ENCODE results near the gene PEX6. TPM values are rescaled to one million over a fixed set of nuclear protein-coding genes. Genes with fewer than 3 reads are reported as not detected.

Gene PEX6
- total RNA-seq, 1 donor from 2014 or later: 8.9 TPM

DNA sequence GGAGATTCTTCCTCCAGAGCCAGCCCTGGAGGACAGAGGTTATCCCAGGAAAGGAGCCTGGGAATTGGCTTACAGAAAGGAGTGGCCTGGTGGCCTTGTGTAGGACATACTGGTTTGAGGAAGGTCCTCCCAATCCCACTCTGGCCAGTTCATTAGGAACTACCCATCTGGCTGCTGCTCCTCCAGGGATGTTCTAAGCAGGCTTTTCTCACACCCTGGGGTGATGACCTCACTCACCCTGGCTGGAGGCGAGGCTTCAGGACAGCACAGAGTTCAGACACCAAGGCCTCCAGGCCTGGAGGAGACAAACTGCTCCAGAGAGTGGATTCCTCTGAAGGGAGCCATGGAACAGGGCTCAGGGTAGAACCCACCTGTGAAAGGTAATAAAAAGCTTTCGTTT, 9.6 kb downstream of the PEX6 start:
- no peaks in the 10 kb centered on the region for H3K9me3 ChIP-seq
- no peaks in the 10 kb centered on the region for H3K4me1 ChIP-seq
- H3K36me3 ChIP-seq: peaks cover 30 to 53% of the 10 kb centered on the region in 2 donors
- TF ChIP-seq, protein P1, sequence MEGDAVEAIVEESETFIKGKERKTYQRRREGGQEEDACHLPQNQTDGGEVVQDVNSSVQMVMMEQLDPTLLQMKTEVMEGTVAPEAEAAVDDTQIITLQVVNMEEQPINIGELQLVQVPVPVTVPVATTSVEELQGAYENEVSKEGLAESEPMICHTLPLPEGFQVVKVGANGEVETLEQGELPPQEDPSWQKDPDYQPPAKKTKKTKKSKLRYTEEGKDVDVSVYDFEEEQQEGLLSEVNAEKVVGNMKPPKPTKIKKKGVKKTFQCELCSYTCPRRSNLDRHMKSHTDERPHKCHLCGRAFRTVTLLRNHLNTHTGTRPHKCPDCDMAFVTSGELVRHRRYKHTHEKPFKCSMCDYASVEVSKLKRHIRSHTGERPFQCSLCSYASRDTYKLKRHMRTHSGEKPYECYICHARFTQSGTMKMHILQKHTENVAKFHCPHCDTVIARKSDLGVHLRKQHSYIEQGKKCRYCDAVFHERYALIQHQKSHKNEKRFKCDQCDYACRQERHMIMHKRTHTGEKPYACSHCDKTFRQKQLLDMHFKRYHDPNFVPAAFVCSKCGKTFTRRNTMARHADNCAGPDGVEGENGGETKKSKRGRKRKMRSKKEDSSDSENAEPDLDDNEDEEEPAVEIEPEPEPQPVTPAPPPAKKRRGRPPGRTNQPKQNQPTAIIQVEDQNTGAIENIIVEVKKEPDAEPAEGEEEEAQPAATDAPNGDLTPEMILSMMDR (IDR thresholded peaks at IDR 0.05): no peak
- H3K4me3 ChIP-seq: no peak overlapping the region
- no peak overlapping the region for H3K27ac ChIP-seq
- DNase-seq (ENCODE audit: low spot score in 2 of 2): no peak
- no peaks in the 10 kb centered on the region for H3K27me3 ChIP-seq
- intact Hi-C loops (cut with DNase I): no loop called here

DNA sequence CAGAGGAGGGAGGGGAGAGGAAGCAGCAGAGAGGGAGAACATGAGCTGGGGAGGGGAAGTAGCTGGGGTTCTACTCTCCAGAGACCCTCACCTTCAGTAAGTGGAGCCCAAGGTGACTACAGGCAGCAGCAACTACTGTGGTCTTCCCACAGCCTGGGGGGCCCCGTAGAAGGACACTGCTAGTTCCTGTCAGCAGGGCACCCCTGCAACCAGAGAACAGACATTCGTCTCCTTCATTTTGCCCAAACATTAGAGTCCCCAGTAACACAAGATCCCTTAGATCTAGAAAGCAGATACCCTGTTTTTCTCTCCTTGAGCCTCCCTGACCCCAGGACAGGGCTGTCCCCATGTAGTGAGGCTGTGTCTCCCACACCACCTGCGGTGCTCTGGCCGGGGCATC, 10.2 kb downstream of the PEX6 start:
- intact Hi-C loops (cut with DNase I): no loop called here
- H3K9me3 ChIP-seq: no peaks in the 10 kb centered on the region
- DNase-seq (ENCODE audit: low spot score in 2 of 2): no peak
- no peaks in the 10 kb centered on the region for H3K27me3 ChIP-seq
- H3K27ac ChIP-seq: no peak overlapping the region
- peaks cover 34 to 58% of the 10 kb centered on the region in 2 donors for H3K36me3 ChIP-seq
- TF ChIP-seq, protein P1 (IDR thresholded peaks at IDR 0.05): no peak
- no peak overlapping the region for H3K4me3 ChIP-seq
- no peaks in the 10 kb centered on the region for H3K4me1 ChIP-seq

DNA sequence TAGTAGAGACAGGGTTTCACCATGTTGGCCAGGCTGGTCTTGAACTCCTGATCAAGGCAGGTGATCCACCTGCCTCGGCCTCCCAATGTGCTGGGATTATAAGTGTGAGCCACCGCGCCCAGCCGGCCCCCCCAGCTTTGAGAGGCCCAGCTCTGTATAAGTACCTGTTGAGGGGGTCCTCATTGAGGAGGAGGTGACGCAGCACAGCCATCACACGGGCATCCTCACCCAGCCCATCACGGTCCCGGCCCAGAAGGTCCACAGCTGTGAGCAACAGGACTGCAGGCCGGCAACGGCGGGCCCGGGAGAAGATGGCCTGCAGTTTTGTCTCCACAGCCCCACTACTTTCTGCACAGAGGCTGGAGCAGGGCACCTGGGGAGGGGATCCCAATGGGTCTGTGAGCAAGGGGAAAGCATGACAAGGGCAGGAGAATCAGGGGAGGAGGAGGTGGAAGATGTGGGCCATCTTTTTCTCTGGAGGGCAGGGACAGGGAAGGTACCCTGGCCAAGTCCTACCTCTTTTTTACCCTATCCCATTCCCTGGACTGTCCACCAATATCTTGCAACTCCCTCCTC, 10.8 kb downstream of the PEX6 start:
- Histone ChIP-seq H3K4me3 (no peak overlapping the region), H3K27ac (no peak overlapping the region), H3K9me3 (no peaks in the 10 kb centered on the region), H3K27me3 (no peaks in the 10 kb centered on the region), H3K36me3 (peaks cover 40 to 58% of the 10 kb centered on the region in 2 donors), H3K4me1 (no peaks in the 10 kb centered on the region)
- no peak for DNase-seq (ENCODE audit: low spot score in 2 of 2)
- intact Hi-C loops (cut with DNase I): no loop called here
- TF ChIP-seq, protein P1 (IDR thresholded peaks at IDR 0.05): no peak

DNA sequence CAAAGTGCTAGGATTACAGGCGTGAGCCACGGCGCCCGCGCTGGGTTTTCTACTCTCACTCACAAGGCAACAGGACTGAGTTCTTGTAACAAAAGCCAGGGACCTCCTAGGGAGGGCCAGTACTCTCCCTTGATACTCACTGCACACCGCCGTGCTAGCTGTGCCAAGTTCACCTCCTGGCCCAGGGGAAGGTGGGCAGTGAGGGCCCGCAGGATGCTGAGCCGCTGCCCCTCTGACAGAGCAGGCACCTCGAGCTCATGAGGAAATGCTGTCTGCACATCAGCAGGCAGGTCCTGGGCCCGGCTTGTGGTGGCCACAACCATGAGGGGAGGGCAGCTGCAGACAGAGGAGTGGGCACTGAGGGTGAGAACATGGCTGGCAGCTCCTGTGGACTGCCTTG, 11.8 kb downstream of the PEX6 start:
- intact Hi-C loops (cut with DNase I): no loop called here
- peaks cover 40 to 59% of the 10 kb centered on the region in 2 donors for H3K36me3 ChIP-seq
- H3K4me3 ChIP-seq: no peak overlapping the region
- no peaks in the 10 kb centered on the region for H3K4me1 ChIP-seq
- H3K9me3 ChIP-seq: no peaks in the 10 kb centered on the region
- DNase-seq (ENCODE audit: low spot score in 2 of 2): no peak
- no peaks in the 10 kb centered on the region for H3K27me3 ChIP-seq
- H3K27ac ChIP-seq: no peak overlapping the region
- TF ChIP-seq, protein P1 (IDR thresholded peaks at IDR 0.05): no peak

DNA sequence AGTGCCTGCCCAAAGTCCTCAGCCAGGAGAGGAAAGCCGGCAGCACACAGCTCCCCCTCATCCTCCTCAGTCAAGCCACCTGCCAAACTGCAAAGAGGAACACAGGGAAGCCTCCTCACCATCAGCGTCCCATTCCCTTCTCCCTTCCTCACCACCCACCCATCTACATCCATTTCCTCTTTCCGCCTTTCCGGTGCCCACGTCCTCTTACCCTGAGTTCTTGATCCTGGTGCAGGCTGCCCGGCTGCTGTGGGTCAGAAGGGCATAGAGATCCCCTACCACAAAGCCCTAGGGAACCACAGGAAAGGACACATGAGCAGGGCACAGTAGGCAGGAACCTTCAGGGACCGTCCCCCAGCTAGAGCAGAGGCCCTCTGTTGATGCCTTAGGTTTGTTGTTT, 12.4 kb downstream of the PEX6 start:
- DNase-seq (ENCODE audit: low spot score in 2 of 2): no peak
- H3K4me1 ChIP-seq: no peaks in the 10 kb centered on the region
- H3K36me3 ChIP-seq: peaks cover 40 to 59% of the 10 kb centered on the region in 2 donors
- H3K9me3 ChIP-seq: no peaks in the 10 kb centered on the region
- H3K27ac ChIP-seq: no peak overlapping the region
- no peaks in the 10 kb centered on the region for H3K27me3 ChIP-seq
- intact Hi-C loops (cut with DNase I): no loop called here
- no peak overlapping the region for H3K4me3 ChIP-seq
- TF ChIP-seq, protein P1 (IDR thresholded peaks at IDR 0.05): no peak
